ENCODE results near the gene WRNIP1. TPM values are rescaled to one million over a fixed set of nuclear protein-coding genes. Genes with fewer than 3 reads are reported as not detected.

WRNIP1 gene
- total RNA-seq, 1 donor from 2014 or later, result 34.6 TPM

DNA sequence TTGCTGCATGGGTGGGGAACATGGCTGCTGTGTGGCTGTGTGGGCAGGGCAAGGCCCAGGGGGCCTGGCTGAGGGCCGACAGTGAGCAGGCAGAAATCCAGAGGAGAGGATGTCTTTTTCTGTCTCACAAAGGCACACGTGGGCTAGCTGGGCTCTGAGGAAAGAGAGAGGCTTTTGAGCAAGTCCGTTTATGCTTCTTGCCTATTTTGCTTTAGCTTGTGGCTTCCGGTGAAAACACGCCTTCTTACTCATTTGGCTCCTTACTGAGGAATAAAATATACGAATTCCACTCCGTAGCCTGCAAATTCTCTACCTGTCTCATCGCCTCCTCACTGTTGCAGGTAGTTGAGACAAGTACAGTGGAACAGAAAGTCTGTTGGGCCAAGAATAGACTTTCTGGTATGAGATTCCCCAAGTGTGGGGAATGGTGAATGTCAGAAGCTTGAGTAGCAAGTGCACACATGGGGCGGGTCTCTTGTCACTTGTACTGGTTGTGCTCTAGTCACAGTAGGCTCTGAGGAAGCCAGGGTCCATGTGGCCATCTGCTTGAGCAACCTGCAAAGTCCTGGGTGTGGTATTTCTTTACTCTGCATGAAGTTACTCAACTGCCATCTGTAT is 28.4 kb downstream of the WRNIP1 start:
- Mint-ChIP-seq H3K27ac (ENCODE audit: unreplicated experiment) (no peak overlapping the region), H3K27me3 (ENCODE audit: low read depth) (no peaks in the 10 kb centered on the region), H3K36me3 (ENCODE audit: low read depth) (no peaks in the 10 kb centered on the region), H3K4me1 (ENCODE audit: low read depth) (peaks cover 47% of the 10 kb centered on the region), H3K9me3 (ENCODE audit: low read depth) (no peaks in the 10 kb centered on the region), H3K4me3 (ENCODE audit: unreplicated experiment) (no peak overlapping the region)
- DNase-seq (ENCODE audit: low spot score), result no peak
- TF ChIP-seq, protein P1, sequence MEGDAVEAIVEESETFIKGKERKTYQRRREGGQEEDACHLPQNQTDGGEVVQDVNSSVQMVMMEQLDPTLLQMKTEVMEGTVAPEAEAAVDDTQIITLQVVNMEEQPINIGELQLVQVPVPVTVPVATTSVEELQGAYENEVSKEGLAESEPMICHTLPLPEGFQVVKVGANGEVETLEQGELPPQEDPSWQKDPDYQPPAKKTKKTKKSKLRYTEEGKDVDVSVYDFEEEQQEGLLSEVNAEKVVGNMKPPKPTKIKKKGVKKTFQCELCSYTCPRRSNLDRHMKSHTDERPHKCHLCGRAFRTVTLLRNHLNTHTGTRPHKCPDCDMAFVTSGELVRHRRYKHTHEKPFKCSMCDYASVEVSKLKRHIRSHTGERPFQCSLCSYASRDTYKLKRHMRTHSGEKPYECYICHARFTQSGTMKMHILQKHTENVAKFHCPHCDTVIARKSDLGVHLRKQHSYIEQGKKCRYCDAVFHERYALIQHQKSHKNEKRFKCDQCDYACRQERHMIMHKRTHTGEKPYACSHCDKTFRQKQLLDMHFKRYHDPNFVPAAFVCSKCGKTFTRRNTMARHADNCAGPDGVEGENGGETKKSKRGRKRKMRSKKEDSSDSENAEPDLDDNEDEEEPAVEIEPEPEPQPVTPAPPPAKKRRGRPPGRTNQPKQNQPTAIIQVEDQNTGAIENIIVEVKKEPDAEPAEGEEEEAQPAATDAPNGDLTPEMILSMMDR (IDR thresholded peaks at IDR 0.05), result no peak

DNA sequence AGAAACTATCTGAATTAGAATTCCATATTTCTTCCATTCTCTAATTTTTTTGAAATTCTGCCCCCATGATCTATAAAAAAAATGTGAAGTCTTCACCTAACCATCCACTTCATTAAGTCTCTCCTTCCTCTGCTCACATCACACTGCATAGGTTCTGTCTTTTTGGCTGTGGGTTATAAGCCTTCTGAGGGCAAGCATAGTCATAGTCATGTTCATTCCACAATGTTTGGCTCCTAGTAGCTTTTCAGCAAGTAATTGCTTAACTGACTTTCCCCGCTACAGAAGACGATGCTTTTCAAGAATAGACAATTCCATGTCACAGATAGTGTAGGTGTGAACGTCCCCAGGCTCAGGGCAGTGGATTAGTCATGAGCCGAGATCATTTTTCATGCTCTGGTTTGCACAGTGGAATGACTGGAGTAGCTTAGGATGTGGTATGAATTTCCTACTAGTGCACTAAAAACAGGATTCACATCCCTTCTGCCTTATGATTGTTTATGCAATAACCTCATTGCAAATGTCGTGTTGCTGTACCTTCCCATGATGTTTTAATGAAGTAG is 29.1 kb downstream of the WRNIP1 start:
- Mint-ChIP-seq H3K36me3 (ENCODE audit: low read depth) (no peaks in the 10 kb centered on the region), H3K9me3 (ENCODE audit: low read depth) (no peaks in the 10 kb centered on the region), H3K4me3 (ENCODE audit: unreplicated experiment) (no peak overlapping the region), H3K27ac (ENCODE audit: unreplicated experiment) (no peak overlapping the region), H3K4me1 (ENCODE audit: low read depth) (peaks cover 42% of the 10 kb centered on the region), H3K27me3 (ENCODE audit: low read depth) (no peaks in the 10 kb centered on the region)
- no peak for DNase-seq (ENCODE audit: low spot score)
- TF ChIP-seq, protein P1 (IDR thresholded peaks at IDR 0.05), result no peak

DNA sequence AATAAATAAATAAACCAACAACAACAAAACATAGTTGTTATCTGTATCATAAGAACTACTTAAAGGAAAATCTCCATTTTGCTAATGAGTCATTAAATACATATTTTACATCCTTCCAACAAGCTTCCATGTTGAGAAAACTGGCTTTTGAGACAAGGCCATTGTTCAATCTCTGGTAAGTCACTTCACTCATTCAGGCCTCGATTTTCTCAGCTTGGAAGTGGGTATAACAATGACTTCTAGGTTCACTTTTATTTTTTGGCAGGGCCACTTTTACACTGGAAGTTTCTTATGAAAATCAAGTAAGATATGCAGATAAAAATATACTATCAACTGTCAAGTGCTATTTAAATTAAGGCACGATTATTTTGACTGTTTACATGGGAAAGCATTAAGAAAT is 30.0 kb downstream of the WRNIP1 start:
- no peaks in the 10 kb centered on the region for H3K36me3 Mint-ChIP-seq (ENCODE audit: low read depth)
- DNase-seq (ENCODE audit: low spot score), result no peak
- peaks cover 36% of the 10 kb centered on the region for H3K4me1 Mint-ChIP-seq (ENCODE audit: low read depth)
- no peaks in the 10 kb centered on the region for H3K9me3 Mint-ChIP-seq (ENCODE audit: low read depth)
- H3K27me3 Mint-ChIP-seq (ENCODE audit: low read depth), result no peaks in the 10 kb centered on the region
- H3K27ac Mint-ChIP-seq (ENCODE audit: unreplicated experiment), result no peak overlapping the region
- H3K4me3 Mint-ChIP-seq (ENCODE audit: unreplicated experiment), result no peak overlapping the region
- TF ChIP-seq, protein P1 (IDR thresholded peaks at IDR 0.05), result no peak

DNA sequence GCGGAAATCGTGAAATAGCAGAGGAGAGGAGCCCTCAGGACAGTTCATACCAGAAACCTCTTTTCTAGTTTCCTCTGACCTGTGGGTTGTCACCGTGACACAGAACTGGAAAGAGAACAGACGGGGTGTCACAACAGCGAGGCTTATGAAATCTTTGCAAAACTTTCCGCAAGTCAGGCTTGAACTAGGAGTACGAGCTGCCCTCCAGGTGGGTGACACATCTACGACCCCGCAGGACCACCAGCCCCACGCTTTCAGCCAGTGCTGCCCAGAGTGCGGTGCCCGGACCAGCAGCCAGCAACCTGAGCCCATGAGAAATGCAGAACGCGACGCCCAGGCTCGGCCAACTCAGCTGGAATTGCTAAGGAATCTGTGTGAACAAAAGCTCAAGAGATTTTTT is 30.8 kb downstream of the WRNIP1 start:
- TF ChIP-seq, protein P1 (IDR thresholded peaks at IDR 0.05), result no peak
- H3K27ac Mint-ChIP-seq (ENCODE audit: unreplicated experiment), result no peak overlapping the region
- no peak for DNase-seq (ENCODE audit: low spot score)
- no peaks in the 10 kb centered on the region for H3K9me3 Mint-ChIP-seq (ENCODE audit: low read depth)
- no peaks in the 10 kb centered on the region for H3K27me3 Mint-ChIP-seq (ENCODE audit: low read depth)
- peaks cover 28% of the 10 kb centered on the region for H3K4me1 Mint-ChIP-seq (ENCODE audit: low read depth)
- no peaks in the 10 kb centered on the region for H3K36me3 Mint-ChIP-seq (ENCODE audit: low read depth)
- H3K4me3 Mint-ChIP-seq (ENCODE audit: unreplicated experiment), result no peak overlapping the region

DNA sequence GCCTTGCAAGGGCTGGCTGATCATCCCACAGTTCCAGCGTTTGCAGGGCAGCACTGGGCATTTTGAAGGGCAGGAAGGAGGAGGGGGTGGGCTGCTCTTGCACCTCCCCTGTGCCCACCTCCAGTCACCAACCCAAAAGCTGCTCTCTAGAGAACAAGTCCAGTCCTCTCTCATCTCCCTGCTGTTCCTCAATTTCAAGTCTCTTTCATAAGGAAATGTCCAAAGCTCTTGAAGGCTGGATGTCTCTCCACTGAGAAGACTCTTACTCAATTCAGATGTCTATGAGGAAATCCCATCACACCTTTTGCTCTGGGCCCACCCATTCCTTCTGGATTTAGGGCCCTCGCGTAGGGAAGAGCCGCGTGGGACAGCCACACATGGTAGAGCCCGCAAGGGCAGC is 31.7 kb downstream of the WRNIP1 start:
- Mint-ChIP-seq H3K9me3 (ENCODE audit: low read depth) (no peaks in the 10 kb centered on the region), H3K36me3 (ENCODE audit: low read depth) (no peaks in the 10 kb centered on the region), H3K27me3 (ENCODE audit: low read depth) (no peaks in the 10 kb centered on the region), H3K4me3 (ENCODE audit: unreplicated experiment) (no peak overlapping the region), H3K4me1 (ENCODE audit: low read depth) (peaks cover 22% of the 10 kb centered on the region), H3K27ac (ENCODE audit: unreplicated experiment) (no peak overlapping the region)
- no peak for DNase-seq (ENCODE audit: low spot score)
- TF ChIP-seq, protein P1 (IDR thresholded peaks at IDR 0.05), result no peak
